Measurements from ENCODE around the gene MTARC2. TPM values are rescaled to one million over a fixed set of nuclear protein-coding genes. Genes with fewer than 3 reads are reported as not detected.

The MTARC2 gene
- total RNA-seq, result 4.6 and 5.0 TPM in 2 replicates

GRCh38 chr1:220748089-220748934 is at the start of gene MTARC2:
MTARC2 (plus strand) TSS chr1:220748322; CDS start chr1:220748532, 210 bp downstream.

GRCh38 chr1:220786337-220787068 is 38.4 kb downstream of the MTARC2 start, which contains the start of gene MTARC1:
MTARC1 (plus strand) TSS chr1:220786913; CDS start chr1:220786945, 32 bp downstream.

Other genes with a start within 250 kb of the MTARC2 start
- 0.89 and 1.2 TPM in 2 replicates for gene MARK1, start 220.2 kb upstream of the MTARC2 start, total RNA-seq
- gene C1orf115, start 58.0 kb upstream of the MTARC2 start, total RNA-seq, result 2.2 and 2.9 TPM in 2 replicates
- 1.7 and 1.9 TPM in 2 replicates for gene MTARC1, start 38.6 kb downstream of the MTARC2 start, total RNA-seq
- 8.9 and 10.6 TPM in 2 replicates for gene HLX, start 131.1 kb downstream of the MTARC2 start, total RNA-seq